Ovary (tissue), 9 donors: ENCODE data around the gene CROCC2. TPM values are rescaled to one million over a fixed set of nuclear protein-coding genes. Genes with fewer than 3 reads are reported as not detected.

ENCODE experiments used
- DNase-seq, 5 donors: peaks; one replicate each; pipeline ENCODE4 v3.0.0-alpha.2; 2019 to 2020
- H3K27ac ChIP-seq, 2 donors: fragments of 200-600 bp; one replicate each; pipeline versions ENCODE4 v1.5.1 to v1.8.0; 2019 to 2022
- H3K27me3 ChIP-seq: fragments of 200-600 bp; one replicate; pipeline ENCODE4 v1.8.0; 2022
- H3K36me3 ChIP-seq: fragments of 200-600 bp; sonication (generic); one replicate; pipeline ENCODE4 v1.5.1; 2019
- H3K4me1 ChIP-seq: one replicate; pipeline ENCODE4 v1.8.1; 2013; ENCODE audit warnings: mild to moderate bottlenecking, moderate library complexity; ENCODE audit not compliant: insufficient read depth
- H3K4me3 ChIP-seq: fragments of 200-600 bp; sonication (generic); one replicate; pipeline ENCODE4 v1.5.1; 2017
- H3K9me3 ChIP-seq, 2 donors: fragments of 200-600 bp in 1 of 2; sonication (generic) in 1 of 2; one replicate each; pipeline versions ENCODE4 v1.5.1 to v1.8.1; 2013 to 2019; ENCODE audit warnings: mild to moderate bottlenecking in 1 of 2, moderate library complexity in 1 of 2
- EP300 ChIP-seq: sonication (generic); formaldehyde crosslinking; IDR thresholded peaks from one replicate; pipeline ENCODE4 v1.6.1; 2017; ENCODE audit warnings: antibody characterized with exemption
- POLR2A ChIP-seq: fragments of 450-650 bp; IDR thresholded peaks from one replicate; pipeline ENCODE4 v1.6.1; 2017; ENCODE audit warnings: antibody characterized with exemption, mild to moderate bottlenecking, moderate library complexity
- WGBS, 3 donors: extraction: QIAGEN DNeasy Blood & Tissue Kit in 1 of 3; methylation state at CpG; one replicate each; pipeline versions ENCODE4 v1.1.5 to v1.1.7; 2013 to 2017; 5-methylcytosine and 5-hydroxymethylcytosine counted together
- intact Hi-C, 4 donors: fragments of 100-400 bp; cut with DNase I; formaldehyde crosslinking; loops; one replicate each; pipeline versions ENCODE4 v1.11.0 to v1.15.1; 2022 to 2023
- polyA plus RNA-seq, 2 donors: library from polyadenylated mRNA; stranded (reverse); fragments of 200-250 nt in 1 of 2; fragments of 350-450 nt in 1 of 2; fragmentation: Illumina TruSeq in 1 of 2; extraction: RNeasy Lipid Tissue Mini Kit (QIAGEN cat#74804) in 1 of 2; gene quantifications; one replicate each; pipeline ENCODE4 v1.2.3, GENCODE V29; 2013 to 2014
- total RNA-seq, 7 donors: library from RNA; depleted of rRNA in 2 of 7; stranded (reverse); fragments of >200 nt in 2 of 7; fragmentation: NEBNext Ultra II Directional in 3 of 7; extraction: Animal tissue kit (Norgen Biotek cat#: 25700) in 3 of 7; gene quantifications; one replicate each; pipeline versions ENCODE4 v1.1.0 to v1.2.4, GENCODE V29; 2016 to 2023
- TF ChIP-seq, protein P1 (sequence below), 3 donors: fragments of 450-650 bp in 2 of 3; fragments of 200-600 bp in 1 of 3; IDR thresholded peaks; one replicate each; pipeline versions ENCODE4 v1.5.1 to v1.8.0; 2016 to 2022; ENCODE audit warnings: antibody characterized with exemption in 3 of 3, mild to moderate bottlenecking in 1 of 3
- donor health status: DM: no; HTN: no; CAD: no; lungs with moderate emphysema.
- donor health status: DM: no; HTN: no; CAD: no.
- donor health status: Bipolar disorder and iron deficiency.
- donor health status: DM: yes; HTN: yes; CAD: no.
- donor health status: DM: no; HTN: no; CAD: no.
- donor health status: DM: yes; HTN: yes; CAD: no.

CROCC2 gene
- total and polyA plus RNA-seq, 9 donors, result 0.15 to 6.1 (median 1.5) TPM; not detected in 1

DNA sequence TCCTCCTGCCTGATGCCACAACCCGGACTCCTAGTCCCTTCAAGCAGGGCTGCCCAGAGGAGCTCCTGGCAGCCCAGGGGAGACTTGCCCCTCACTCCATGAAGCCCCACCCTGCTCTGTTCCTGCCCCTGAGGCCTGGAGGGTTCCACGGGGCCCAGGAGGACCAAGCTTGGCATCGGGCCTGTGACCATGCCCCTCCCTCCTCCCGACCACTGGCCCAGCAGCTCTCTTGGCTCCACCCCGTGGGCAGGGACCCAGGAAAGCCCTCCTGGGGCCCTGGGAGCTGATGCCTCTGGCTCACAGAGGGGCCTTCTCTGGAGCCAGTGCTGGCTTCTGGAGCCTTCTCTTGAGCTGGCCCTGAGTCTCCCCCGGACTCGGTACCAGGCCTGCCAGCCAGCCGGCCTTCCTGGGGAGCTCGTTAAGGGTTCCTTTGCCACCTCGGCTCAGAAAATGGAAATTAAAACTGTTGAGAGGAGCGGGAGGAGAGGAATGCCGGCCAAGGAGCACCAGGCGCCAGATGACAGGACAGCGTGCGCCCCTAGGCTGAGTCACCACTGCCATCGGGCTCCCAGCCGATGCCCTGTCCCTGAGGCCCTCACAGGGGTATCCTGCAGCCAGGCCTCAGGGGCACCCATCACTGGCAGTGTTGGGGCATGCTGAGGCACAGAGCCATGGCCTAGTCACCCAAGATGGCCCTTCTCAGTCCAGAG lies 51.7 kb downstream of the CROCC2 start:
- Histone ChIP-seq H3K4me1 (peaks cover 29% of the 10 kb centered on the region), H3K9me3 (no peaks in the 10 kb centered on the region), H3K27me3 (no peaks in the 10 kb centered on the region), H3K4me3 (no peak overlapping the region), H3K27ac (no peak overlapping the region), H3K36me3 (no peaks in the 10 kb centered on the region)
- intact Hi-C loops, result loop anchor here in 1 of 4 donors (5.0 kb wide), 1 partner anchor 41 kb away; no protein-coding TSS in a partner anchor
- TF ChIP-seq EP300, result no peak
- TF ChIP-seq, protein P1, sequence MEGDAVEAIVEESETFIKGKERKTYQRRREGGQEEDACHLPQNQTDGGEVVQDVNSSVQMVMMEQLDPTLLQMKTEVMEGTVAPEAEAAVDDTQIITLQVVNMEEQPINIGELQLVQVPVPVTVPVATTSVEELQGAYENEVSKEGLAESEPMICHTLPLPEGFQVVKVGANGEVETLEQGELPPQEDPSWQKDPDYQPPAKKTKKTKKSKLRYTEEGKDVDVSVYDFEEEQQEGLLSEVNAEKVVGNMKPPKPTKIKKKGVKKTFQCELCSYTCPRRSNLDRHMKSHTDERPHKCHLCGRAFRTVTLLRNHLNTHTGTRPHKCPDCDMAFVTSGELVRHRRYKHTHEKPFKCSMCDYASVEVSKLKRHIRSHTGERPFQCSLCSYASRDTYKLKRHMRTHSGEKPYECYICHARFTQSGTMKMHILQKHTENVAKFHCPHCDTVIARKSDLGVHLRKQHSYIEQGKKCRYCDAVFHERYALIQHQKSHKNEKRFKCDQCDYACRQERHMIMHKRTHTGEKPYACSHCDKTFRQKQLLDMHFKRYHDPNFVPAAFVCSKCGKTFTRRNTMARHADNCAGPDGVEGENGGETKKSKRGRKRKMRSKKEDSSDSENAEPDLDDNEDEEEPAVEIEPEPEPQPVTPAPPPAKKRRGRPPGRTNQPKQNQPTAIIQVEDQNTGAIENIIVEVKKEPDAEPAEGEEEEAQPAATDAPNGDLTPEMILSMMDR (IDR thresholded peaks at IDR 0.05), result no peak
- no peak for TF ChIP-seq POLR2A
- DNase-seq, result peak; percentile 60 to 82 (median 69)
- WGBS, 3 donors, result 71 to 82% (median 77%) methylated on average over 17 of the region's 17 CpGs

DNA sequence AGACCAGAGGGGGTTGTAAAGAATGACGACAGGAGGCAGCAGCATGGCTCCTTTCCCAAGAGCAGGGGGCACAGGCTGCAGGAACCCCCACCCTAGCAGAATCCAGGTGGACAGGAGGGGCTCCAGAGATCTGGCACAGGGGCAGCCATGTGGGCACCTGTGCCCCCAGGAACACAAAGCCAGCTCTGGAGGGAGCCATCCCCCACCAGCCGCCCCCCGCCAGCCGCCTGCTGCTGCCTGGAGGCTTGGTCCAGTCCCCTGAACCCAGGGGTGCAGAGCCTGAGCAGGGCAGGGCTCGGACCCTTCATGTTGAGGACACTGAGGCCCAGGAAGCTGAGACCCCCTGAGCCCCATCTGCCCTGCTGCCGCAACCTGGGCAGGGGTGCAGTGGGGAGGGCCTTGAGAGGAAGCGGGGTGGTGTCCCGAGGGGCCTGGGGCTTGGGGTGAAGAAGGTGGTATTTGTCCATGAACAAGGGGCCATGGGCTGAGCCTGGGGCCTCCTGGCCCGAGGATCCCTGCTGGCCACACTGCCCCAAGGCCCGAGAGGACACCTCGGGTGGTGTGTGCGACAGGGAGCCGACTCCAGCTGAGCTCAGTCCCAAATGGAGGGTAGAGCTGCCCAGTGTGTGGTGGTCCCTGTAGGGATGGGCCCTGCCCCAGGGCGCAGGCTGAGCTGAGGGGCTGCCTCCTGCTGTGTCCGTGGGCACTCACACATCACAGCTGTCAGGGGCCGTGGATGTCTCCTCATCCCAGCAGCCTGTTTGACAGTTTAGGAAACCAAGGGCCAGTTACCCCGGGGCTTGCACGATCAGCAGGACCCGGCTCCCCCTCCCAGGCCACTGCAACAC lies 52.5 kb downstream of the CROCC2 start:
- no peaks in the 10 kb centered on the region for H3K9me3 ChIP-seq
- H3K27me3 ChIP-seq, result no peaks in the 10 kb centered on the region
- no peak overlapping the region for H3K4me3 ChIP-seq
- H3K36me3 ChIP-seq, result no peaks in the 10 kb centered on the region
- no peak overlapping the region for H3K27ac ChIP-seq
- TF ChIP-seq POLR2A, result no peak
- no peak for TF ChIP-seq EP300
- TF ChIP-seq, protein P1 (IDR thresholded peaks at IDR 0.05), result no peak
- WGBS, 3 donors, result 96 to 98% (median 98%) methylated on average over 16 to 19 of the region's 19 CpGs
- intact Hi-C loops, result loop anchor here in 2 of 4 donors (1.0 to 5.0 kb wide), 2 partner anchors 31 to 41 kb away; no protein-coding TSS in a partner anchor
- peak in 3 of 5 donors; percentile 35 to 49 (median 46) for DNase-seq
- peaks cover 33% of the 10 kb centered on the region for H3K4me1 ChIP-seq

DNA sequence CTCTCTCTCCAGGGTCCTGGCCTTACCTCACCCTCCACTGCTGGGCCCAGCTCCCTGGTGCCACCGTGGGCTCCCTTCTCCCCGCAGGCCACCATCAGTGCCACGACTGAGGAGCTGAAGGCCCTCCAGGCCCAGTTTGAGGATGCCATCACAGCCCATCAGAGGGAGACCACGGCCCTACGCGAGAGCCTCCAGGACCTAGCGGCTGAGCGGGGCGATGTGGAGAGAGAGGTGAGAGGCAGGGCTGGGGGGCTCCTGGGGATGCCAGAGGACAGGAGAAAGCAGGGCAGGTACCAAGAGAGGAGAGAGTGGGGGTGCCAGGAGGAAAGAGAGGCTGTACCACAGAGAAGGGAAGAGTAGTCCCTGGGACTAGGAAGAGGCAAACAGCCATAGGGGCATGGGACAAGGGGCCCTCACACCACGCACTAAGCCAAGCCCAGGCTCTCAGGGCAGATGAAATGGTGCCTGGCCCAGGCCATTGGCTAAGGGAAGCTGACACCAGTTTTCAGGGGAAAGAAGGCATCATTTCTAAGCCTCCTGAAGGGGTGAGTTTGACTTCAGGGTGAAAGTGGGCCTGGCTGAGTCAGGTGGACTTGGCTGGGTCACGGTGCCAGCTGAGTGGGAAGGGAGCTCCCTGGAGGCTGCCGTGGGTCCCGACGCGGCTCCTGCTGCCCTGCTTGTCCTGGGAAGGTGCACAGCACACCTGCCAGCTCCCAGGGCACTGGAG lies 53.2 kb downstream of the CROCC2 start:
- H3K4me1 ChIP-seq, result peaks cover 35% of the 10 kb centered on the region
- peak in 2 of 5 donors; percentile 35 to 47 for DNase-seq
- H3K4me3 ChIP-seq, result no peak overlapping the region
- H3K27ac ChIP-seq, result peak overlapping the region; percentile 53 to 83
- TF ChIP-seq, protein P1 (IDR thresholded peaks at IDR 0.05), result no peak
- TF ChIP-seq POLR2A (no peak), EP300 (no peak)
- no peaks in the 10 kb centered on the region for H3K9me3 ChIP-seq
- no peaks in the 10 kb centered on the region for H3K27me3 ChIP-seq
- no peaks in the 10 kb centered on the region for H3K36me3 ChIP-seq
- intact Hi-C loops, result loop anchor here in 2 of 4 donors (1.0 to 5.0 kb wide), 2 partner anchors 32 to 42 kb away; no protein-coding TSS in a partner anchor
- 95 to 97% (median 96%) methylated on average over 14 to 15 of the region's 15 CpGs for WGBS, 3 donors

DNA sequence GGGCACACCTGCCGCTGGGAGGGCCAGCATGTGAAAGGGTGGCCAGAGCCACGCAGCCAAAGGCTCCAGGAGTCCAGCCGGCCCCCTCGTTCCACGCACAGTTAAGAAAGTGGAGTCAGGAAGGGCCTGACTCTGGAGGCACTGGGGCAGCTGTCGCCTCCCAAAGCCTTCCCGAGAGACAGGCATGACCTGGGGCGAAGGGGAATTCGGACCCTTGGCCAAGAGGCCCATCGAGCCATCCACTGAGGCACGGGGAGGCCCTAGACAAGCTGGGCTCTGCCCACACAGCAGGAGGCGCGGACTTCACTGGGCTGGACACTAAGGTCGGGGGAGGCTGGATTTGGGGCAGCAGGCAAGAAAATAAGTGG lies 53.8 kb downstream of the CROCC2 start:
- TF ChIP-seq EP300 (no peak), POLR2A (no peak)
- TF ChIP-seq, protein P1 (IDR thresholded peaks at IDR 0.05), result no peak
- Histone ChIP-seq H3K27ac (peak overlapping the region; percentile 53 to 83), H3K9me3 (no peaks in the 10 kb centered on the region), H3K4me1 (peaks cover 35% of the 10 kb centered on the region), H3K27me3 (no peaks in the 10 kb centered on the region), H3K36me3 (no peaks in the 10 kb centered on the region), H3K4me3 (no peak overlapping the region)
- 70 to 82% (median 75%) methylated on average over 14 of the region's 14 CpGs for WGBS, 3 donors
- DNase-seq, result peak in 1 of 5 donors; percentile 59
- intact Hi-C loops, result loop anchor here in 3 of 4 donors (1.0 to 5.0 kb wide), 4 partner anchors 33 to 852 kb away; partner anchors contain the start of gene SNED1 (in 1 of the 3)
